Stimulated activated CD4-positive, alpha-beta T cell treated with anti-CD3 and anti-CD28 coated beads, TNF-alpha, amount 100 ng/mL, for 24 hours (primary cell): Measurements from ENCODE around the gene RPL3.

Source experiments
- DNase-seq, 3 experiments: peaks; one replicate each; pipeline ENCODE4 v3.0.0-alpha.2; 2020; ENCODE audit warnings: low read depth in 3 of 3

The RPL3 gene

DNA sequence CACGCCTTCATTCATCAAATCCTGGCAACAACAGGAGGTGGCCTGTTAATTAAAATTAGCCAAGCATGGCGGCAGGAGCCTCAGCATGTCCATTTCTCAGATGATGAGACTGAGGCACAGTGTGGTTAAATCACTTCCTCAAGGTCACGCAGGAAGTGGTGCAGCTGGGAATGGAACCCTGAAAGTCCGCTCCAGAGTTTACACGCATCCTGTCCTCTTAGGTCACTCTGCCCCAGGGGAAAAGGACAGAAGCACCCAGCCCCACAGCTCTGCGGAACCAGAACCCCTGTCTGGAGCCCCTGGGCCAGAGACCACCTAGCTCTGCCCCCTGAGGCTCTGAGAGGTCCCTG lies 19.6 kb downstream of the RPL3 start:
- DNase-seq: no peak

DNA sequence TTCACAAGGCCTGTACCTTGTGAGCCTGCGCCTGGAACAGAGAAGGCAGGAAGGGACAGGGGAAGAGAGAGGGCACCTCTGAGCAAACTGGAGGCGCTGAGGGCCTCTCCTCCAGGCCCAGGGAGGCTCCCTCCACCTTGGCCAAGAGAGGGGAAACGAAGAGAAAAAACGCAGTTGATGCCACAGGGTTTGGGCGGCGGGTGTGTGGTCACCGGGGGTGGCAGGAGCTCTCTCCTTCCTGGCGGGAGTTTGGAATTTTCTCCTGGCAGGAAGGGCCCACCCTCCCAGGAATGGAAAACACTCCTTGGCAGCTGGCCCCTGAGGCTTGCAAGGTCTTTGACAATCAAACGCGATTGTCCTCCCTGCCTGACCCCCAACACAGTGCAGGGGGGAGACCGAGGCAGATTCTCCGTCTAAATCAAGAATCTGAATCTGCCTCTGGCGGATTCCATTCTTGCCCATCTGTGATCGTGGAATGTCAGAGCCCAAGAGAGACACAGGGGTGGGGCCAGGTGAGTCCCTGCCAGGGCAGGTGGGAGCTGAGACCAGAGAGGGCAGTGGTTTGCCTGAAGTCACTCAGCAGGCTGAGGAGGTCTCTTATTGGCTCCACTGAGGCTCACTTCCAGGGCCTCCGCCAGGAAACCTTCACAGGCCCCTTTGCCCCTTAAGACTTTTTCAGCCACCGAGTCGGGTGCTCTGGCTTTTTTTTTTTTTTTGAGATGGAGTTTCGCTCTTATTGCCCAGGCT lies 21.0 kb downstream of the RPL3 start:
- no peak for DNase-seq

DNA sequence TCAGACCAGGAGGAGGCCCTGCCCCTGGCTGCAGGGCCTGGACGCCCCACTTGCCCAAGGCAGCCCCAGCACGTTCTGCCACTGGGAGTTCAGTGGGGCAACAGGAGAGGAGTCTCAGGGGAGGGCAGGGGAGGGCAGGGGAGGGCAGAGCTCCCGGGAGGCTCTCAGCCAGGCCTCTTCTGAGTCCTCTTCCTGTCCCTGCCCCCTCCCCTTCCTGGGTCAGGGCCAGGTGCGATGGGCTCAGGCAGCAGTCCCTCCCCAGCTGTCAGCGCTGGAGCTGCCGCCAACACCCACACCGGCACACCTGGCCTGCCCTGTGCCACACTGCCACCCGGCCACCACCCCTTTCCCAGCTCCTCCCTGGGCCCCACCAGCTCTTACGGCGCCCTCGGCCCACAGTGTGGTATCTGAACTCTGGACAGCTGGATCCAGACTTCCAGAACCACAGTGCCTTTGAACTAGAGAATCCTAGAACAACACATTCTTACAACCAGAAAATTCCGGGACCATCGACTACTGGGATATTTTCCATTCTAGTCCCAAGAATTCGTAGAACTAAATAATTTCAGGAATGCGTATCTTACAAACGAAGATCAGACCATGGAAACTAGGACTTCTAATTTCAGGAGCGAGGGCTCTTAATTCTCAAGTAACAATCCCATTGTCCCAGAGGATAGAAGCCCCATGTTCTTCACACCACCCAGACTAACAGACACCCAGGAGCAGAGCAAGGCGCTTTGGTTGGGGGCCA lies 21.8 kb downstream of the RPL3 start:
- DNase-seq: no peak

DNA sequence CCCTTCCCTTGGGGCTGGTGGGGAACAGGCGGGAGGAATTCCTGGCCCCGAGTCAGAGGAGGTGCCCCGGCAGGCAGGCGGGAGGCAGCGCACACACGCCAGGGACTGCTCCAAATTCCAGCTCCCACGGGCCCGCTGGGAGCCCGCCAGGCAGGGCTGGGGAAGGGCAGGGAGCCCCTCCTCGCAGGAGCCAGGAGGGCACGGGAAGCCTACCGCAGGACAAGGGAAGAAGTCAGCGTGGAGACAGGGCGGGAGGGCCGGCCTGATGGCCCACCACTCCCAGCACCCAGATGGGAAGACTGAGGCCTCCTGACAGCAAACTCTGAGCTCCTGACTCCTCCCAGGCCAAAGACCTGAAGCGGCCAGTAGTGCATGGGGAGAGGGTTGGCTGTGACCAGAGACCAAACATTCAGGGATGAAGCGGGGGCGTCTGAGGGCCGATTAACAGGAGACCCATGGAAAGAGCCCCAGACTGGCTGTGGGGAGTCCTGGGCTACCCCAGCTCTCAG lies 22.4 kb downstream of the RPL3 start:
- DNase-seq: no peak

DNA sequence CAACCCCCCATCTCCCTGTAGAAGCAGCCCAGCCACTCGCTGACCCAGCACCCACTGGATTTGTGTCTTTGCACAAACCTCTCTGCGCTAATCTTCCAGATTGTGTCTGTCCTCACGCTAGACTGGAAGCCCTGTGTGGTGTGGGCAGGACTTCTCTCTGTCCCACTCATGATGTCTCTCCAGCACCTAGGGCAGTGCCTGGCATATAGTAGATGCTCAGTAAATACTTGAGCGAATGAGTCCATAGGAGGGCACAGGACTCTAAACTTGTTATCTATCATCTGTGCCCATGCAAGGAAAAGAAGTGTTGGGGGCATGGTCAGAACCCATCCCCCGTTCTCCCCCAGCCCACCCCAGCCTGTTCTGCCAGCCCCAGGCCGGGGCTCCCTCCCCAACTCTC lies 22.9 kb downstream of the RPL3 start:
- no peak for DNase-seq

DNA sequence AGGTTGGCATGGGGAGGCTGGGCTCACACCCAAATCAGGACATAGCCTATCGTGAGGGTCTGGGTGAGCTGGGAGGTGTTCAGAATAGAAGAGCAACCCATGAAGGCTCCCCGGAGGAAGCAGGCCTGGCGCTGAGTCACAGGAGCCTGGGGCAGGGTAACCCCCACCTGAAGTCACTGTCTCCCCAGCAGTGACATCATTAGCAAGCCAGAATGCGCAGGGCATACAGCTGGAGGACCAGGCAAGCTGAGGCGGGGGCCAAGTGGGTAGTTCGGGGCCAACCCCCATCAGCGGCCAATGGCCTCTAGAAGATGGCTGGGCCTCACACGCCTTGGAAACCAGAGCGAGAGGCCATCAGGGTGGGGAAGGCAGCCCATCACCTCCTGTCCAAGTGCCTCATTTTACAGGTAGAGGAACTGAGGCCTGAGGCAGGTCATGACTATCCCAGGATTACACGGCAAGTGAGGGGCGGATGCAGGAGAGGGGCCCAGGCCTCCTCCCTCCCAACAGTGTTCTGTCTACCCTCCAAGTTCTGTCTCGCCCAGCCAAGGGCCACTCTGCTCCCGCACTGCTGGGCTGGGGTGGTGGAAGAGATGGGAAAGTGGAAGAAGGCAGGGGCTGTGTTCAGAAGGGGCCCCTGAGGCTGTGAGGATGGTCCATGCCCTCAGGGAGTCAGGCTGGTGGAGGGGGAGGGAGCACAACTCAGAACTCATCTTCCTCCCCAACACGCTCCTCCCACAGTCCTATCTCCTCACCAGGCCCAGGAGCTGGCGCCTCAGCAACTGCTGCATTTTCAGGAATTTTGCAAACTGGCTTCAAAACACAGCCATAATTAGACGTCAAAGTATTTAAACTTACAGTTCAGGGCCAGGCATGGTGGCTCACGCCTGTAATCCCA lies 24.6 kb downstream of the RPL3 start:
- DNase-seq: no peak

DNA sequence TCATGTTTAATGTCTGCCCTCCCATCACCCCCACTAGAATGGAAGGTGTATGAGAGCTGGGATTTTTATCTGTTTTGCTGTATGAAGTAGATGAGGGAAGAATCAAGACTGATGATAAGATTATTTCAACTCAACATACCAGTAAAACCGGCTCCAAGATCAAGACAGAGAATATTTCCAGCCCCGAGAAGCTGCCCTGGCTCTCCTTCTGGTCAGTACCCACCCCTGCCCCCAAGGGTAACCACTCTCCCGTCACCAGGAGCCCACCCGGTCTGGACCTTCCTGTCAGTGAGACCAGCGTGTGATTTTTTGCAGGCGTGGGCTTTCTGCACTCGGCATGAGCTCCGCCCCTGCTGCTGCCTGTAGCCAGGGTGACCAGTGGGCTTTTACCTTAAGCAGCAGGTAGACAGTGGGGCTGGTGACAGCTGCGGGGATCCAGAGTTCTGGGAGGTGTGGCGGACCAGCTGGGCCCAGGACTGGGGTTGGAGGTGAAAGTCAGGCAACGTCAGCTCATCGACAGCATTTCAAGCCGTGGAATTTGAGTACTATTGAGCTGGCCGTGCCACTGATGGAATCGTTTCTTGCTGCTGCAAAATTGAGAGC lies 25.6 kb downstream of the RPL3 start:
- no peak for DNase-seq

DNA sequence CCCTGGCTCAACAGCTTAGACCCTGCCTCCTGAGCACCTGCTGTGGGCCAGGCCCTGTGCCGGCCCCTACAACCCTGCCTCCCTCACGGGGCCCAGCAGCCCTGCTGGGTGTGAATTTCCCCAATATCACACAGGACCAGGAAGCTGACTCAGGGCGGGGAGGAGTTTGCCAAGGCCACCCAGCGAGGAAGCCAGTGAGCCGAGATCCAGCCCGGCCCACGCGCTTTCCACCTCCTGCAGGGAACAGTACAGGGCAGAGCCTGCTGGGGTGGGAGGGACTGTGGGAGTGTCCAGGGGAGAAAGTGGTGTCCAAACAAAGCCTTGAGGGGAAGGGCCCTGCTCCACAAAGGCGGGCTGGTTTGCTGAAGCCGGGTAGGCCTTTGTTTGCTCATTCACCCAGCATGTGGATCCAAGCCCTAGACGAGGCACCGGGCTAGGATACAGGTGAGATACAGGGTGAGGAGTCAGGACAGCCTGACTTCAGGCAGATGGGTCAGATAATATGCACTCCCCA lies 26.8 kb downstream of the RPL3 start:
- DNase-seq: no peak

DNA sequence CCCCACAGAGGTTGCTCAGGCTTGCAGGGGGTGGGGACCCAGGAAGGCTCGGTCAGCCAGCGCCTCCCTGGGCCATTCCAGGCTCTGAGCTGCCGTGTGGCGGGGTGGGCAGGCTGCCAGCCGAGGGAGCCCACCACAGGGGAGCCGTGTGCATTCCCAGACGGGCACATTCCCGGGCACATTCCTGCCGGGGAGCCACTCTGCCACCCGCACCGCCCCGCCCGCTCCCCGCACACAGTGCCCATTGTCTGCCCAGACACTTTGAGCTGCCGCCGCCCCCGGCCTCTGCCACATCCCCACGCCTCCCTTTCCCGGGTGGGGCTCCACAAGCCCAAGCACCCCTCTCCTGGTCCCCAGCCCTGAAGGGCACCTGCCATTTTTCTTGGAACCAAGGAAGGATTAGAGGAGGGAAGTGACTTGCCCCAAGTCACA lies 27.4 kb downstream of the RPL3 start:
- no peak for DNase-seq

DNA sequence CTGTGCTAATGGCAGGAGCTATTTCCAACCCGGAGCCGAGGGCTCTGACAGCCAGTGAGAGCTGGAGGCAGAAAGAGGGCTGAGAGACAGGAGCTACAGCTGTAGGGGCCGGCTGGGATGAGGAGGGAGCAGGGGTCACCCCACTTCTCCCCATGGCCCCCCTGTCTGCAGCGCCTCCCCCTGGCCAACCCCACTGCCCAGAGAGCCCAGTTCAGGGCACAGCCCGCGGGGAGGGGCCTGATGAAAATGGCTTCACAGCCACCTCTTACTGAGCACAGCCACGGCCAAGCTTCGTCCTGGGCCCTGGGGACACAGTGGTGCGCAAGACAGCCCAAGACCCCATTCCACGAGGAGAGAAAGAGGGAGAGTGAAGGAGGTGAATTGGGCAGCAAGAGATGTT lies 27.9 kb downstream of the RPL3 start:
- DNase-seq: no peak

DNA sequence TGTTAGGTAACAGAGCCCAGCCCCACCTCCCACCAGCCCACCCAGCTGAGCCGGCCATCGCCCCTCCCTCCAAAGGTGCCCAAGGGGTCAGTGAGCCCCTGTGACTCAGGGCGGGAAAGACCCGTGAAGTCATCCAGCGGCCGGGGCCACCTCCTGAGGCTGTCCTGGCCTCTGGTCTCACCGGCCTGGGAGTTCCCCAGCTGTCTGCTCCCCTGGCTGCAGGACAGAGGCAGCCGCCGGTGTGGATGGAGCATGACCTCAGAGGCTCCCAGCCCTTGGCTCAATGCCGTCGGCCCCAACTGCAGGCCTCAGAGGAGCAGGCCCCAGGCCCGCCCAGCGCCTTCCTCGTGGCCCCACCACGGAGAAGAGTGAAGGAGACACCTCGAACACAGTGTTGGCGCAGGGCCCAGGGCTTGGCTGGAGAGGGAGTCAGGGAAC lies 28.7 kb downstream of the RPL3 start:
- DNase-seq: no peak

DNA sequence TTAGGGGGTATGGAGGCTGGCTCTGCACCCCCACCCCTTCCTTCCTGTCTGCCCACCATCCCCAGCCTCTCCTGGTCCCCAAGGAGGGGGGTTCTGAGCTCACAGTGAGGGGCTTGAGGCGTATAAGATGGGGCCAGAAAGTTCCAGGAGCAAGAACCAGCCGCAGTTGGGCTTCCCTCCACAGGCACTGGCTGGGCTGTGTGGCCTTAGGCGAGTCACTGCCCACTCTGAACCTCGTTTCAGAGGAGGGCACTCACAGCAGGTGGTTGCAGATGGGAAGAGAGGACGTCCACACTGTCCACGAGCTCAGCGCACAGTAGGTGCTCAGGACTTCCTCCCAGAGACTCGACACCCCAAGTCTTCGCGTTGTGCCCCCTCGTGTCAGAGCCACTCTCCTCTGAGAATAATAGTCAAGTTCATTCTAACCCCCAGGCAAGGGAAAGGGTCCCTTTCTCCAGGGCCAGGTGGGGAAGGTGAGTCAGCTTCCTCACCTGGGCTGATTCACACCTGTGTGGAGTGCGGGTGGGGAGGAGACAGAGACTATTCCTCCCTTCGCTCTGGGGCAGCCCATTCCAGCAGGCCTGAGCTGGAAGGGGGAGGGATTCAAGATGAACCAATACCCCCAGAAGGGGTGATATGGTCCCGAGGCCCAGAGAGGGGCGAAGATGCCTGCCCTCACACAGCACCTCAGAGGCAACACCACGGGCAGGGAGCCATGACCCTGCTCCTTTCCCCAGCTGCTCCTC lies 29.3 kb downstream of the RPL3 start:
- DNase-seq: no peak

DNA sequence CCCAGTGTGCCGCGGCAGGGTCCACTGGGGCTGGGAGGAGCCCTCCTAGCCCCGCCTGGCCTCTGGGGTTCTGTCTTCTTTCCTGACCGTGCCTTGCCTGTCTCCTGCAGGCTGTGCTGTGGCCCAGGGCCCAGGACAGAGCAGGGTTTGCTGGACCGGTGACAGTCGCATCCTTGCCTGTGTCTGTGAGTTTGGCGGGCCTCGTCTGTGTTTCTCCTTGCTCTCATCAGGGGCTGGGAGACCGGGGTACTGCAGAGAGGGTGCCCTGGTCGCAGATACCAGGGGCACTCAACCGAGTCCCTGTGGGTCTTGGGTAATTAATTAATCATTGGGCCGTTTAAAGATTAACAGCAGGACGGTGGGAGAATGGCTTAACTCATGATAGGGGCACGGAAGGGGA lies 29.9 kb downstream of the RPL3 start:
- DNase-seq: no peak

DNA sequence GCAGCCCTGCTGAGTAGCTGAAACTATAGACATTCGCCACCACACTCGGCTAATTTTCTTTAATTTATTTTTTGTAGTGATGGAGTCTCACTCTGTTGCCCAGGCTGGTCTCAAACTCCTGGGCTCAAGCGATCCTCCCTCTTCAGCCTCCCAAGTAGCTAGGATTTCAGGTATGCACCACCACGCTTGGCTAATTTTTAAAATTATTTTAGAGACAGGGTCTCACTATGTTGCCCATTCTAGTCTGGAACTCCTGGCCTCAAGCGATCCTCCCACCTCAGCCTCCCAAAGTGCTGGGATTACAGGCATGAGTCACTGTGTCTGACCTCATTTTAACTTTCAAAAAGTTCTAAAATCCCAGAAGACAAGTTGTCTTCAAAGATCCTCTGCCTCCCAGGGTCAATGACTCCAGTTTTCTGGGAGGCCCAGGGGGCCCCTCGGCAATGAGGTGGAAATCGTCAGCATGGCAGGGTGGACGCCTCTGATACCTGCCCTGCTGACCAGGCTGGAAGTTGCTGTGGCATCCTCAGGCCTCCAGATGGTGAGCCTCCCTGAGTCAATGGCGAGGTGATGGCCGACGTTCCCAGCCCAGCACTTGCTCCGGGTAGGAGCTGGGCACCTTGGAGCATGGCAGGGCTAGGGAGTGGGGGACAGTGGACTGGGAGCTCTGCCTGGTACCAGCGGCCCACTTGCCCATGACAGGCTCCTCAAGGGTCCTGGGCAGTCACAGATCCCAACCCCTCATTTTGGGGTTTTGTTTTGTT lies 31.1 kb downstream of the RPL3 start:
- no peak for DNase-seq

DNA sequence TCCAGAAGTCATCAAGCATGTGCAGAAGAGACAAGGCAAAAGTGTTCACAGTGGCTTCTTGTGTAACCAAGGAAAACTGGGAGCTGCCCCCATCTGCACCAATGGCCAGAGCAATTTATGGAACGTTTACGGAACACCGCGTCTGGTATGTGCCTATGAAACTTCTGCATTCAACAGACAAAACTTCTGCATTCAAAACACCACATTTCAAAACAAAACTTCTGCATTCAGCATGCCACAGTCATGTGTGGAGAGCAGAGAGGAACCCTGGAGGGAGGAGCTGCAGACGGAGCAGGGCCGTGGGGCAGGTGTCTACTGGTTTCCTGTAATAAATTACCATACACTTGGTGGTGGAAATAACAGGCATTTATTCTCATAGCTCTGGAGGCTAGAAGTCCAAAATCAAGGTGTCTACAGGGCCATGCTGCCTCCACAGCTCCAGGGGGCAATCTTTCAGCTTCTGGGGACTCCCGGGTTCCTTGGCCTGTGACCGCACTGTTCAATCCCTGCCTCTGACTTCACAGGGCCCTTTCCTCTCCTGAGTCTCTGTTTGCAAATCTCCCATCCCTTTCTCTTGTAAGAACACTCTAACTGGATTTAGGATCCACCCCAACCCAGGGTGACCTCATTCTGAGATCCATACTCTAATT lies 32.2 kb downstream of the RPL3 start:
- no peak for DNase-seq

DNA sequence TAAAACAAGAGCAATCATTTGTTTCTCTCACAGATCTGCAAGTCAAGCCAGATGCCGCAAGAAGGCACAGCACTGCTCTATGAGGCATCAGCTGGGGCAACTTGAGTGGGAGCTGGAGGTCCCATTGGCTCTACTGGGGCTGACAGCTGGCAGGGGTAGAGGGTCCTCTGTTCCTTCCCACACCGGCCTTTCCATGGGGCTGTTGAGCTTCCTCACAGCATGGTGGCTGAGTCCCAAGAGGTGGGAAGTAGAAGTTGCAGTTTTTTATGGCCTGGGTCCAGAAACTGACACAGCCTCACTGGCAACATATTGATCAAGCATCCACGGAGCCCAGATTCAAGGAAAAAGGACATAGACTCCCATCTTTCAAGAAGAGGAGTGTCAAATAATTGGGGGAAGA lies 34.4 kb downstream of the RPL3 start:
- no peak for DNase-seq

DNA sequence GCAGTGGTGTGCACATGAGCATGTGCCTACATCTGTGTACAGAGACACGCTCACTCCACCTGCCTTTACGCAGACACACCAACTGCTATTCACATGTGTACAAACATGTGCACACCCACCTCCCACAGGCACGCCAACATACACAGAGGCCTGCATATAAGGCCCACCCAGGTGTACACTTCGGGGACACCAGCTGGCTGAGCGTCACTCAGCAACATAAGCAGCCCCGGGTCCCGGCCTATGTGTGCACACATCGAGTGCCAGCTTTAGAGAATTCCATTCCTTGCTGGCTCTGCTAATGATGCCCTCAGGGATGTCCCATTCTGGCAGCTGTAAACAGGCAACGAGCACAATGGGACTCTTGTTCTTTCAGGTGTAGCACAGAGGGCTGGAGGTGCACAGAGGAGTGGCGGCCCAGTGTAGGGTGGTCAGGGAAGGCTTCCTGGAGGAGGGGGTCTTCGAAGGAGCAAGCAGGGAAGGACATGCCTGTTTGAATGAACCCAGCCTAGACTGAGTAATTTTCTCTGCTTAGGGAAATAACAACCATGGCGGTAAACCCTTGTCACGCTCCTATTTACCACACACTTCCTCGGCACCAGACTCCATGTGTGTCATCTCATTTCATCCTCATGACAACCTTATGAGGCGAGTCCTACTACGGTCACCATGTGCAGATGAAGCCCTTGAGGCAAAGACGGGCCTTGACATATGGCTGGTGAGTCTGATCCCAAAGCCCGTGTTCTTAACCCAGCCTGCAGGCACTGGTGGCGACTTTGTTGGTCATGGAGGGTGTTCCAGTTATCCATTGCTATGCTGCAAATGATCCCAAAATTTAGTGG lies 35.1 kb downstream of the RPL3 start:
- DNase-seq: no peak

DNA sequence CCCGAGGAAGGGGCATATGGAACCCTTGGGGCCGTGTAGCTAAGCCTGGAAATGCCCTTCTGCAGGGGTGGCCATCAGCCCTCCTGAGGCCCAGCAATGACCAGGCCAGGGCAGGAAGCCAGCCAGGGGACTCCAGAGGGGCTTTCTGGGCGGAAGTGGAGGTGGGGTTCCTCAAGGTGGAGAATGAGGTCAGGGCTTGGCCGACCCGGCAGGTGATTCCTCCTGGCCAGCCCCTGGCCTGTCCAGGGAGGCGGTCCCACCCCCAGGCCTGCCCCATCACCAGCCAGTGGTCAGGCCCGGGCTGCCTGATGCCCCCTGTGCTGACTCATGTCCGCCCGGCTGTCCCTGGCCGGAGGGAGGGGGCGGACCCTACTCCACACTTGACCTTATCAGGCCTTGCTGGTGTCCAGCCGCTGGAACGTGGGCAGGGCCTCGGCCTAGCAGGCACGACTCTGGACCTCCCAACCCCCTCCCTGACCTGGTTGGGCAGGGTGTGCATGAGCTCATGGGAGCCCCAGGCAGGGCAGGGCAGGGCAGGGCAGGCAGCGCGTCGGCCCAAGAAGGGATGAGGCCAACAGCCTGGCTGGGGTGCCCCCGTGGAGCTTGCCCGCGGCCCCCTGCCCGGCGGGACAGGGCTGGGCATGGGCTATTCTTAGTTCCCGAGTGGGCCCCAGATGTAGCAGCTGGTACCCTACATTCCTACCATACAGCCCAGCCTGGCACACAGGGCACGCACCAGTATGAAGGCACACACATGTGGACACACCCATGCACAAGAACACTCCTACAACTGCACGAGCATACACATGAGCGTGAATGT lies 35.9 kb downstream of the RPL3 start:
- no peak for DNase-seq
